ENCODE results near the gene FGF6.

The FGF6 gene

DNA sequence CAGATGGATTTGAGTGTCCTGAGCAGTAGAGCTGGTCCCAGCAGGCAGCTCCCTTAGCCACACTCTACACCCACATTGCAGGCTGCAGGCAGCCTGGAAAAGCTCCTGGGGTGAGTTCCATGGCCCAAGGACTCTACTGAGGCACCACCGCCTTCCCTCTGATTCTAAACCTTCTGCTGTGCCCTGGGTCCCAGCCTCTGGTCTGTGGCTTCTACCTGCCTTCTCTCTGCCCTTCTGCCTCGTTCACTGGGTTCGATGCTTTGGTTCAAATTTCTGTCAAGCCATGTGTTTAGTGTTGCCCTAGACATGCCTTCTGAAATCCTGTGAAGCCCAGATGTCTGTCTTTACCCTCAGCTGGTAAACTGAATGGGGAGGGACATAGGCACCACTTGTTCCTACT, 1.5 kb upstream of the FGF6 start:
- Histone ChIP-seq H3K79me2 (ENCODE audit: low read length) (no peaks in the 10 kb centered on the region), H3K27ac (ENCODE audit: low read length) (no peak overlapping the region), H3K9me3 (ENCODE audit: insufficient read depth, low read length) (no peaks in the 10 kb centered on the region), H3K9ac (ENCODE audit: low read length) (no peak overlapping the region), H2AFZ (ENCODE audit: low read depth, low read length) (no peak overlapping the region), H3K4me2 (ENCODE audit: low read length) (no peak overlapping the region), H3K27me3 (ENCODE audit: low read depth, low read length) (peaks cover 32% of the 10 kb centered on the region), H3K36me3 (replicated peaks; ENCODE audit: low read depth, low read length) (no peaks in the 10 kb centered on the region), H3K4me1 (ENCODE audit: low read length) (peaks cover 10% of the 10 kb centered on the region), H3K4me3 (ENCODE audit: low read length) (no peak overlapping the region), H4K20me1 (ENCODE audit: insufficient read depth, low read length) (no peaks in the 10 kb centered on the region)
- no peak for TF ChIP-seq EZH2phosphoT487 (IDR thresholded peaks at IDR 0.05; ENCODE audit: low read depth)
- TF ChIP-seq, protein P1, sequence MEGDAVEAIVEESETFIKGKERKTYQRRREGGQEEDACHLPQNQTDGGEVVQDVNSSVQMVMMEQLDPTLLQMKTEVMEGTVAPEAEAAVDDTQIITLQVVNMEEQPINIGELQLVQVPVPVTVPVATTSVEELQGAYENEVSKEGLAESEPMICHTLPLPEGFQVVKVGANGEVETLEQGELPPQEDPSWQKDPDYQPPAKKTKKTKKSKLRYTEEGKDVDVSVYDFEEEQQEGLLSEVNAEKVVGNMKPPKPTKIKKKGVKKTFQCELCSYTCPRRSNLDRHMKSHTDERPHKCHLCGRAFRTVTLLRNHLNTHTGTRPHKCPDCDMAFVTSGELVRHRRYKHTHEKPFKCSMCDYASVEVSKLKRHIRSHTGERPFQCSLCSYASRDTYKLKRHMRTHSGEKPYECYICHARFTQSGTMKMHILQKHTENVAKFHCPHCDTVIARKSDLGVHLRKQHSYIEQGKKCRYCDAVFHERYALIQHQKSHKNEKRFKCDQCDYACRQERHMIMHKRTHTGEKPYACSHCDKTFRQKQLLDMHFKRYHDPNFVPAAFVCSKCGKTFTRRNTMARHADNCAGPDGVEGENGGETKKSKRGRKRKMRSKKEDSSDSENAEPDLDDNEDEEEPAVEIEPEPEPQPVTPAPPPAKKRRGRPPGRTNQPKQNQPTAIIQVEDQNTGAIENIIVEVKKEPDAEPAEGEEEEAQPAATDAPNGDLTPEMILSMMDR (IDR thresholded peaks at IDR 0.05; ENCODE audit: low read depth, low read length) = no peak

DNA sequence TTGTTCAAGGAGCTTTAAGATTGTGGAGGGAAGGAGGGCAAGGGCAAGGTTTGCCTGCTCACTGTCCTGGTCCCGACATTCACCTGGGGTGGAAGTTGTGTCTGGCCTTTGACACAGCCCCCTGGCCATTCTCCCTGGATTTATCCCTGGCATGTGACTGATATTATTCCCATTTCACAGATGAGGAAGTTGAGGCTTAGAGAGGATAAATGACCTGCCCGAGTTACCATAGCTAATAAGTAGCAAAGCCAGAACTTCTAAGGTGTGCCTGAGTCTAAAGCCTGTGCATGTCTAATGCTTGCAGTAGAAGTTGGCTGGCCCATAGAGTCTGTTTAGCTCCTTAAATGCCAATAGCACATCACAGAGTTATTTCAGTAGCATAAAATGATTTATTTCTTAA, 720 bp upstream of the FGF6 start:
- no peak overlapping the region for H3K4me2 ChIP-seq (ENCODE audit: low read length)
- no peak overlapping the region for H2AFZ ChIP-seq (ENCODE audit: low read depth, low read length)
- H3K4me3 ChIP-seq (ENCODE audit: low read length) = no peak overlapping the region
- H3K9ac ChIP-seq (ENCODE audit: low read length) = no peak overlapping the region
- TF ChIP-seq, protein P1 (IDR thresholded peaks at IDR 0.05; ENCODE audit: low read depth, low read length) = no peak
- TF ChIP-seq EZH2phosphoT487 (IDR thresholded peaks at IDR 0.05; ENCODE audit: low read depth) = no peak
- H3K79me2 ChIP-seq (ENCODE audit: low read length) = no peaks in the 10 kb centered on the region
- peaks cover 34% of the 10 kb centered on the region for H3K27me3 ChIP-seq (ENCODE audit: low read depth, low read length)
- no peaks in the 10 kb centered on the region for H3K9me3 ChIP-seq (ENCODE audit: insufficient read depth, low read length)
- H4K20me1 ChIP-seq (ENCODE audit: insufficient read depth, low read length) = no peaks in the 10 kb centered on the region
- H3K4me1 ChIP-seq (ENCODE audit: low read length) = peaks cover 14% of the 10 kb centered on the region
- no peaks in the 10 kb centered on the region for H3K36me3 ChIP-seq (replicated peaks; ENCODE audit: low read depth, low read length)
- H3K27ac ChIP-seq (ENCODE audit: low read length) = no peak overlapping the region

DNA sequence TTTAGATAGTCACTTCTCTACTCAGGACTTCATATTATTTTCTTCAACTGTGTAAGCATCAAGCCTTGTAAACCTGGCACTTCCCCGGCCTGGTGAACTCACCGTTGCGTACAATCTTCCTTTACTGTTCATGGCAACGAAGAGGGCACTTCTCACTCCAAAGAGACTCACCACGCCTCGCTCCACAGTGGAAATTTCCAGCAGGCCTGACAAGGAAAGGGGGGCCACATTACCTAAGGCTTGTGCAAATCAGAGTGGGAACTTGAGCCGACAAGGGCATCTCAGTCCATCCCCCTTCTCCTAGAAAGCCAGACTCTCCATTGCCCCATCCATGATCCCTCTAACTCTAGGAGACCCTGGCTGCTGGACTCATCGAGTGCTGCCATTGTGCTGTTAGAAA, 1.6 kb downstream of the FGF6 start:
- TF ChIP-seq EZH2phosphoT487 (IDR thresholded peaks at IDR 0.05; ENCODE audit: low read depth) = no peak
- TF ChIP-seq, protein P1 (IDR thresholded peaks at IDR 0.05; ENCODE audit: low read depth, low read length) = no peak
- Histone ChIP-seq H3K9ac (ENCODE audit: low read length) (no peak overlapping the region), H3K4me2 (ENCODE audit: low read length) (no peak overlapping the region), H3K36me3 (replicated peaks; ENCODE audit: low read depth, low read length) (no peaks in the 10 kb centered on the region), H3K4me3 (ENCODE audit: low read length) (no peak overlapping the region), H2AFZ (ENCODE audit: low read depth, low read length) (no peak overlapping the region), H3K27ac (ENCODE audit: low read length) (no peak overlapping the region), H3K4me1 (ENCODE audit: low read length) (peaks cover 26% of the 10 kb centered on the region), H3K27me3 (ENCODE audit: low read depth, low read length) (peaks cover 48% of the 10 kb centered on the region), H3K9me3 (ENCODE audit: insufficient read depth, low read length) (no peaks in the 10 kb centered on the region), H3K79me2 (ENCODE audit: low read length) (no peaks in the 10 kb centered on the region), H4K20me1 (ENCODE audit: insufficient read depth, low read length) (no peaks in the 10 kb centered on the region)

DNA sequence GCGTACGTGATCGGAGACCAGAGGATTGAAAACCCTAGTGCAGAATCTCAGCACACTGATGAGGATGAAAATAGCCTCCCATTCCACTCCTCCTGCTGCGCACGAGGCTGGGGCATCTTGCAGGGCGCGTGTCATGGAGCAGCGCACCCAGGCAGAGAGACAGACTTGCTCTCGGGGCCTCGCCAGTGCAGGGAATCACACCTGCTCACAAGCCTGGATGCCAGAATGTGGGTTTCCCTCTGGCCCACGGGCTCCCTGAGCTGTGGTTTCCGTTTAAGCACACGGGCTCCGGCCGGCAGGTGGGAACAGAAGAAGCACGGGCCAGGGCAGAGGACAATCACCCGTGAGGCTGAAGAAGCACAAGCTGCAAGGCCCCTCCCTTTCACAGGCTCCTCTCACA, 2.0 kb downstream of the FGF6 start:
- H3K4me2 ChIP-seq (ENCODE audit: low read length) = no peak overlapping the region
- no peaks in the 10 kb centered on the region for H3K9me3 ChIP-seq (ENCODE audit: insufficient read depth, low read length)
- H2AFZ ChIP-seq (ENCODE audit: low read depth, low read length) = no peak overlapping the region
- H3K27me3 ChIP-seq (ENCODE audit: low read depth, low read length) = peaks cover 45% of the 10 kb centered on the region
- peaks cover 30% of the 10 kb centered on the region for H3K4me1 ChIP-seq (ENCODE audit: low read length)
- H3K9ac ChIP-seq (ENCODE audit: low read length) = no peak overlapping the region
- no peak overlapping the region for H3K4me3 ChIP-seq (ENCODE audit: low read length)
- H3K36me3 ChIP-seq (replicated peaks; ENCODE audit: low read depth, low read length) = no peaks in the 10 kb centered on the region
- TF ChIP-seq, protein P1 (IDR thresholded peaks at IDR 0.05; ENCODE audit: low read depth, low read length) = no peak
- H3K79me2 ChIP-seq (ENCODE audit: low read length) = no peaks in the 10 kb centered on the region
- no peaks in the 10 kb centered on the region for H4K20me1 ChIP-seq (ENCODE audit: insufficient read depth, low read length)
- no peak overlapping the region for H3K27ac ChIP-seq (ENCODE audit: low read length)
